SK-N-SH treated with all-trans-retinoic acid at 6 μM for 48 hours (cell line): Measurements from ENCODE around the gene HNF4A.

Experiments used
- ARNTL ChIP-seq: fragments of 450-650 bp; formaldehyde crosslinking; IDR thresholded peaks from 2 replicates; pipeline ENCODE4 v1.5.0; 2020; ENCODE audit warnings: low read depth, mild to moderate bottlenecking, moderate library complexity, borderline replicate concordance
- CREB5 ChIP-seq: fragments of 250-450 bp; sonication (Bioruptor Pico); IDR thresholded peaks from 2 replicates; pipeline ENCODE4 v1.5.1; 2020; ENCODE audit warnings: low read depth, mild to moderate bottlenecking, moderate library complexity
- ISL1 ChIP-seq: fragments of 250-450 bp; sonication (Bioruptor Pico); IDR thresholded peaks from 2 replicates; pipeline ENCODE4 v2.1.2; 2022; ENCODE audit warnings: mild to moderate bottlenecking, moderate library complexity
- PPARA ChIP-seq: fragments of 250-450 bp; sonication (Bioruptor Pico); IDR thresholded peaks from 2 replicates; pipeline ENCODE4 v1.5.0; 2020; ENCODE audit warnings: mild to moderate bottlenecking, borderline replicate concordance
- TCF4 ChIP-seq: fragments of 250-450 bp; sonication (Bioruptor Pico); IDR thresholded peaks from 2 replicates; pipeline ENCODE4 v1.8.0; 2021; ENCODE audit warnings: mild to moderate bottlenecking, moderate library complexity, borderline replicate concordance
- ZFP3 ChIP-seq: fragments of 250-450 bp; sonication (Bioruptor Pico); IDR thresholded peaks from 2 replicates; pipeline ENCODE4 v1.5.0; 2020; ENCODE audit warnings: mild to moderate bottlenecking, moderate library complexity
- ZNF565 ChIP-seq: fragments of 450-650 bp; formaldehyde crosslinking; conservative IDR thresholded peaks from 2 replicates; pipeline ENCODE4 v1.5.0; 2020; ENCODE audit warnings: low read depth, mild to moderate bottlenecking, moderate library complexity
- ZNF8 ChIP-seq: fragments of 450-650 bp; formaldehyde crosslinking; IDR thresholded peaks from 2 replicates; pipeline ENCODE4 v1.5.0; 2020; ENCODE audit warnings: mild to moderate bottlenecking, moderate library complexity
- TF ChIP-seq, protein P1 (sequence below): fragments of 250-450 bp; sonication (Bioruptor Pico); IDR thresholded peaks from 2 replicates; pipeline ENCODE4 v1.8.0; 2020; ENCODE audit warnings: mild to moderate bottlenecking, moderate library complexity, borderline replicate concordance

- TF ChIP-seq ZNF8 (CRISPR knock-in tag) = no peak
- no peak for TF ChIP-seq CREB5 (CRISPR knock-in tag)
- TF ChIP-seq ZNF565 (CRISPR knock-in tag) = no peak
- TF ChIP-seq TCF4 = no peak
- TF ChIP-seq ARNTL = no peak
- no peak for TF ChIP-seq PPARA (CRISPR knock-in tag)
- TF ChIP-seq ISL1 (CRISPR knock-in tag) = no peak
- TF ChIP-seq, protein P1, sequence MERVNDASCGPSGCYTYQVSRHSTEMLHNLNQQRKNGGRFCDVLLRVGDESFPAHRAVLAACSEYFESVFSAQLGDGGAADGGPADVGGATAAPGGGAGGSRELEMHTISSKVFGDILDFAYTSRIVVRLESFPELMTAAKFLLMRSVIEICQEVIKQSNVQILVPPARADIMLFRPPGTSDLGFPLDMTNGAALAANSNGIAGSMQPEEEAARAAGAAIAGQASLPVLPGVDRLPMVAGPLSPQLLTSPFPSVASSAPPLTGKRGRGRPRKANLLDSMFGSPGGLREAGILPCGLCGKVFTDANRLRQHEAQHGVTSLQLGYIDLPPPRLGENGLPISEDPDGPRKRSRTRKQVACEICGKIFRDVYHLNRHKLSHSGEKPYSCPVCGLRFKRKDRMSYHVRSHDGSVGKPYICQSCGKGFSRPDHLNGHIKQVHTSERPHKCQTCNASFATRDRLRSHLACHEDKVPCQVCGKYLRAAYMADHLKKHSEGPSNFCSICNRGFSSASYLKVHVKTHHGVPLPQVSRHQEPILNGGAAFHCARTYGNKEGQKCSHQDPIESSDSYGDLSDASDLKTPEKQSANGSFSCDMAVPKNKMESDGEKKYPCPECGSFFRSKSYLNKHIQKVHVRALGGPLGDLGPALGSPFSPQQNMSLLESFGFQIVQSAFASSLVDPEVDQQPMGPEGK (CRISPR knock-in tag) = no peak
- TF ChIP-seq ZFP3 = no peak
Measured at GRCh38 chr20:44390280-44390679, 34.8 kb downstream of the HNF4A start.
